ENCODE measurements around the gene ITGAX. TPM values are rescaled to one million over a fixed set of nuclear protein-coding genes. Genes with fewer than 3 reads are reported as not detected.

ITGAX gene
- total RNA-seq, 1 donor from 2014 or later = not detected

DNA sequence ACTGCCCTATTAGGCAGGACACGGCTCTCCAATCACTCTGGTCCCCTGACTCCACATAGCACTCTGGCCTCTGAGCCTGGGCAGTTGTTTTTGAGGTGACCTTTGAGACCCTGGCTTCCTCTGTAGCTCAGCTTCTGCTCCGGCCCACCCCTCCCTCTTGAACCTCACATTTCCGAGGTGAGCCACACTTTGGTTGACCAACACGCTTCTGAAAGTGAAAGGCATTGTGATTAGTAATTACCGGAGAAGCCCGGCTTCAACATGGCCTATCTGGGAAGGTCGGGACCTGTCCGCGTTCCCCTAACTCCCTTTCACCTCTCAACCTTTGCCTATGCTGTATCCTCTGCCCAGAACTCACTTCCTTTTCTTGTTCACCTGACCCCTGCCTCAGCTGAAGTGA, 10.3 kb upstream of the ITGAX start:
- H3K27me3 Mint-ChIP-seq = peaks cover 30% of the 10 kb centered on the region

DNA sequence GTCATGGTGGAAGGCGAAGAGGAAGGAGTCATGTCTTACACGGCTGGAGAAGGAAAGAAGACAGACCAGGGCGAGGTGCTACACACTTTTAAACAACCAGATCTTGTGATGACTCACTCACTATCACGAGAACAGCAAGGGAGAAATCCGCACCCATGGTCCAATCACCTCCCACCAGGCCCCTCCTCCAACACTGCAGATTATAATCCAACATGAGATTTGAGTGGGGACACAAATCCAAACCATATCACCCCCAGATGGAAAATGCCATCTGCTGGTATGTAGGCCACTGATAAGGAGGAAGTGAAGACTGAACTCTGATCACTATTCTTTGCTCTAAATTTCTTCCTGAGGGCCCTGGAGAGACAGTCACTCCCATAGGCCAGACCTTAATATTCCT, 7.5 kb upstream of the ITGAX start:
- H3K27me3 Mint-ChIP-seq = peaks cover 39% of the 10 kb centered on the region
- H3K9me3 Mint-ChIP-seq = no peaks in the 10 kb centered on the region
- TF ChIP-seq, protein P1, sequence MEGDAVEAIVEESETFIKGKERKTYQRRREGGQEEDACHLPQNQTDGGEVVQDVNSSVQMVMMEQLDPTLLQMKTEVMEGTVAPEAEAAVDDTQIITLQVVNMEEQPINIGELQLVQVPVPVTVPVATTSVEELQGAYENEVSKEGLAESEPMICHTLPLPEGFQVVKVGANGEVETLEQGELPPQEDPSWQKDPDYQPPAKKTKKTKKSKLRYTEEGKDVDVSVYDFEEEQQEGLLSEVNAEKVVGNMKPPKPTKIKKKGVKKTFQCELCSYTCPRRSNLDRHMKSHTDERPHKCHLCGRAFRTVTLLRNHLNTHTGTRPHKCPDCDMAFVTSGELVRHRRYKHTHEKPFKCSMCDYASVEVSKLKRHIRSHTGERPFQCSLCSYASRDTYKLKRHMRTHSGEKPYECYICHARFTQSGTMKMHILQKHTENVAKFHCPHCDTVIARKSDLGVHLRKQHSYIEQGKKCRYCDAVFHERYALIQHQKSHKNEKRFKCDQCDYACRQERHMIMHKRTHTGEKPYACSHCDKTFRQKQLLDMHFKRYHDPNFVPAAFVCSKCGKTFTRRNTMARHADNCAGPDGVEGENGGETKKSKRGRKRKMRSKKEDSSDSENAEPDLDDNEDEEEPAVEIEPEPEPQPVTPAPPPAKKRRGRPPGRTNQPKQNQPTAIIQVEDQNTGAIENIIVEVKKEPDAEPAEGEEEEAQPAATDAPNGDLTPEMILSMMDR (conservative IDR thresholded peaks at IDR 0.05) = no peak
- no peaks in the 10 kb centered on the region for H3K36me3 Mint-ChIP-seq
- DNase-seq (ENCODE audit: extremely low spot score, unreplicated experiment) = no peak
- H3K27ac Mint-ChIP-seq = no peak overlapping the region
- no peak overlapping the region for H3K4me3 Mint-ChIP-seq
- H3K4me1 Mint-ChIP-seq (ENCODE audit: unreplicated experiment) = no peaks in the 10 kb centered on the region

More for the DNA sequence above, 10.3 kb upstream of the ITGAX start:
- H3K9me3 Mint-ChIP-seq = no peaks in the 10 kb centered on the region
- no peaks in the 10 kb centered on the region for H3K36me3 Mint-ChIP-seq
- TF ChIP-seq, protein P1 (conservative IDR thresholded peaks at IDR 0.05) = no peak
- H3K4me3 Mint-ChIP-seq = no peak overlapping the region
- H3K4me1 Mint-ChIP-seq (ENCODE audit: unreplicated experiment) = no peaks in the 10 kb centered on the region
- H3K27ac Mint-ChIP-seq = no peak overlapping the region
- DNase-seq (ENCODE audit: extremely low spot score, unreplicated experiment) = no peak

DNA sequence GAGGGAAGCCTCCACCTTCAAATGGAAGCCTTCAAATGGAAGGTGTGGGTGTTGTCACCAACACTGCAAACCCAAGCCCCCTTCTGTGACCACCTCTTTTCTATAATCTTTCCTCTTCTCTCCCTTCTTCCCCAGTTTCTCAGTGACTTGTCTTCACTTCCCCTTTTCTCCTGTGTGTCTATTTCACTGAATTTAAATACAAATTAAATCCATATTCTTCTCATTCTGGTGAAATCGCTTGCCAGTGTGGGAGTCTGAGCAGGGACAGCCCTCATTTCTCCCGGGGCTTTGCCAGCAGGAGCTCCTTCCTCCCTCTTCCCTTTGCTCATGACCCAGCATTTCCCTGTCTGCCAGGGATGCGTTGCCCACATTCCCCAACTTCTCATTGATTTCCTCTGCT, 6.4 kb upstream of the ITGAX start:
- Mint-ChIP-seq H3K27ac (no peak overlapping the region), H3K36me3 (no peaks in the 10 kb centered on the region), H3K27me3 (peaks cover 43% of the 10 kb centered on the region), H3K4me1 (ENCODE audit: unreplicated experiment) (no peaks in the 10 kb centered on the region), H3K9me3 (no peaks in the 10 kb centered on the region), H3K4me3 (no peak overlapping the region)
- DNase-seq (ENCODE audit: extremely low spot score, unreplicated experiment) = no peak
- TF ChIP-seq, protein P1 (conservative IDR thresholded peaks at IDR 0.05) = no peak

DNA sequence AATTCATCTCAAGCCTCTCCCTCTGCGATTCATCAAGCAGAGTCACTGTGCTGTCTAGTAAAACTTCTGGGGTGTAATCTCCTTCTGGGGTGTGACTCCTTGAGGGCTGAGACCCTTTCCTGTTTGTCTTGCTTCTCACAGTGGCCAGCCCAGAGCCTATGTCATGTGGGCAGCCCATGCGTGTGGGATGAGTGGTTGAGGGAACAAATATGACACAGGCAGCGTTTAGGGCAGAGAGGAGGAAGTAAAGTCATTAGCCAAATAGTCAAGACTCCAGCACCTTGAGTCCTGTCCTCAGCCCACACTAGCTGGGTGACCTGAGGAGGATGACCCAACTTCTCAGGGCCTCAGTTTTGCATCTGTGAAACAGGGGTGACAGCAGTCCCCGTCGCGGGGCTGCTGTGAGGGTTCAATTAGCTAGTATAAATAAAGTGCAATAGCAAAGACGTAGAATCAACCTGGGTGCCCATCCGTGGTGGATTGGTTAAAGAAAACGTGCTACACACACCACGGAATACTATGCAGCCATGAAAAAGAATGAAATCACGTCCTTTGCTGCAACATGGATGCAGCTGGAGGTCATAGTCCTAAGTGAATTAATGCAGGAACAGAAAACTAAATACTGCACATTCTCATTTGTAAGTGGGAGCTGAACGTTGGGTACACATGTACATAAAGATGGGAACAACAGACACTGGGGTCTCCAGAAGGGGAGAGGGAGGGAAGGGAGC, 4.5 kb upstream of the ITGAX start:
- Mint-ChIP-seq H3K4me1 (ENCODE audit: unreplicated experiment) (no peaks in the 10 kb centered on the region), H3K27ac (no peak overlapping the region), H3K4me3 (no peak overlapping the region)

DNA sequence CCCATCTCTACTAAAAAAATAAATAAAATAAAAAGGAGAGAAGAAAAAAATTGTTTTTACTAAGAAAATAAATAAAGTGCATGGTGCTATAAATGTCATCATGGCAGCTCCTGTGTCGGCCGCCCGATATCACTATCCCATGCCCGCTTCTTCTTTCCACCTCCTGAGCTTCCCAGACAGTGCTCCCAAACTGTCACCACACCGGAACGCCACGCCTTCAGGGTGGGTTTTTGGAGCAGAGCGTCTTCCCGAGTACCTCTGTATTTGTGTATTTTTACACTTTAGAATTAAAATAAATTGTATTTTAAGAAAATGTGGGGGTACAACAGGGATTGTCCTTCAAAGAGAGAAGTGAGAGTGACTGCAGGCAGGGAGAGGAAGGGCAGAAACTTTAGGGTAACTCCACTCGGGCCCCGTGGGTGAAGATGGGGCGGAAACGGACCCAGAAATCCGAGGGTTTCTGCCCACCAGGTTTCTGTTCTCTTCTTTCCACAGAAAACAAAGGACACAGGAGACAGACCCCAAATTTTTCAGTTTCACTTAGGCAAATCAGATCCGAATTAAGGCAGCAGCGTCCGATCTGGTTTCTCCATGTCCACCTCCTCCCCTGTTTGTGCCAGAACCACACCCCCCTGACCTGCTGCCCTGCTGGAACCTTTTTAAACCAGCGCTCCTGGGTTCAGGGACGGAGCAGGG, 3.6 kb upstream of the ITGAX start:
- Mint-ChIP-seq H3K27me3 (peaks cover 44% of the 10 kb centered on the region), H3K36me3 (no peaks in the 10 kb centered on the region)
- TF ChIP-seq, protein P1 (conservative IDR thresholded peaks at IDR 0.05) = no peak

More for the DNA sequence above, 4.5 kb upstream of the ITGAX start:
- Mint-ChIP-seq H3K9me3 (no peaks in the 10 kb centered on the region), H3K36me3 (no peaks in the 10 kb centered on the region), H3K27me3 (peaks cover 49% of the 10 kb centered on the region)
- TF ChIP-seq, protein P1 (conservative IDR thresholded peaks at IDR 0.05) = no peak
- no peak for DNase-seq (ENCODE audit: extremely low spot score, unreplicated experiment)

More for the DNA sequence above, 3.6 kb upstream of the ITGAX start:
- Mint-ChIP-seq H3K27ac (no peak overlapping the region), H3K4me1 (ENCODE audit: unreplicated experiment) (no peaks in the 10 kb centered on the region), H3K9me3 (no peaks in the 10 kb centered on the region), H3K4me3 (no peak overlapping the region)
- no peak for DNase-seq (ENCODE audit: extremely low spot score, unreplicated experiment)

Measured in type B pancreatic cell (in vitro differentiated cells).